HK-2 (cell line): ENCODE measurements around the gene ATP8B3.
"Not testable (repeated sequence)": the region's sequence is repeated elsewhere in the genome, so short reads cannot be mapped to it uniquely, and the experiment has no call there.

ENCODE experiments used
- DNase-seq: peaks from one replicate; pipeline ENCODE4 v3.0.0-alpha.2; 2018; ENCODE audit not compliant: unreplicated experiment

ATP8B3 gene

GRCh38 chr19:1797313-1797712, 14.8 kb downstream of the ATP8B3 start:
- not testable (repeated sequence) for DNase-seq

- no peak for DNase-seq
Observed at GRCh38 chr19:1796395-1797142, 15.5 kb downstream of the ATP8B3 start.

- DNase-seq = no peak
Observed at GRCh38 chr19:1794424-1795172, 17.5 kb downstream of the ATP8B3 start.

- DNase-seq = no peak
Observed at GRCh38 chr19:1791879-1792278, 20.2 kb downstream of the ATP8B3 start.

GRCh38 chr19:1790054-1790792, 21.9 kb downstream of the ATP8B3 start:
- no peak for DNase-seq

- no peak for DNase-seq
Observed at GRCh38 chr19:1789261-1790041, 22.6 kb downstream of the ATP8B3 start.

GRCh38 chr19:1787116-1787515, 25.0 kb downstream of the ATP8B3 start:
- DNase-seq = no peak

- DNase-seq = no peak
Observed at GRCh38 chr19:1786668-1787067, 25.4 kb downstream of the ATP8B3 start.

GRCh38 chr19:1785310-1785709, 26.8 kb downstream of the ATP8B3 start:
- no peak for DNase-seq

- DNase-seq = no peak
Observed at GRCh38 chr19:1783874-1784273, 28.2 kb downstream of the ATP8B3 start.

- no peak for DNase-seq
Observed at GRCh38 chr19:1783354-1783753, 28.7 kb downstream of the ATP8B3 start.

GRCh38 chr19:1782521-1782920, 29.6 kb downstream of the ATP8B3 start:
- DNase-seq = no peak

- DNase-seq = no peak
Observed at GRCh38 chr19:1780272-1780958, 31.7 kb downstream of the ATP8B3 start.

GRCh38 chr19:1779574-1779973, 32.5 kb downstream of the ATP8B3 start:
- no peak for DNase-seq

- no peak for DNase-seq
Observed at GRCh38 chr19:1777149-1777548, 34.9 kb downstream of the ATP8B3 start.

- DNase-seq = no peak
Observed at GRCh38 chr19:1776606-1777147, 35.4 kb downstream of the ATP8B3 start.

GRCh38 chr19:1775951-1776605, 36.0 kb downstream of the ATP8B3 start:
- no peak for DNase-seq

- peak; percentile 57 for DNase-seq
Observed at GRCh38 chr19:1774989-1775772, 36.9 kb downstream of the ATP8B3 start.

- DNase-seq = peak; percentile 67
Observed at GRCh38 chr19:1773184-1773583, 38.9 kb downstream of the ATP8B3 start.
